Neural cell (in vitro differentiated cells): ENCODE measurements around the gene PFN3. TPM values are rescaled to one million over a fixed set of nuclear protein-coding genes. Genes with fewer than 3 reads are reported as not detected.

ENCODE experiments used
- H2AFZ ChIP-seq: fragments of 200-600, 300-800 bp; sonication (generic), shearing (Covaris generic); 2 replicates; pipeline ENCODE4 v1.6.0; 2014; ENCODE audit warnings: low read depth, mild to moderate bottlenecking, antibody characterized with exemption, low read length, moderate library complexity
- H3F3A ChIP-seq: fragments of 200-600 bp; shearing (Covaris generic); 2 replicates; pipeline ENCODE4 v1.6.1; 2016; ENCODE audit warnings: mild to moderate bottlenecking, moderate library complexity, mixed read lengths, antibody characterized with exemption, low read length; ENCODE audit not compliant: insufficient read depth, poor library complexity, severe bottlenecking
- H3K27ac ChIP-seq: fragments of 200-600, 300-800 bp; sonication (generic), shearing (Covaris generic); 2 replicates; pipeline ENCODE4 v1.5.1; 2014; ENCODE audit warnings: mild to moderate bottlenecking, low read length, moderate library complexity
- H3K27me3 ChIP-seq: fragments of 300-800, 200-600 bp; sonication (generic), shearing (Covaris generic); 2 replicates; pipeline ENCODE4 v1.6.0; 2014; ENCODE audit warnings: mild to moderate bottlenecking, low read depth, low read length, moderate library complexity; ENCODE audit not compliant: insufficient read depth
- H3K36me3 ChIP-seq: fragments of 300-800, 200-600 bp; sonication (generic), shearing (Covaris generic); 2 replicates; pipeline ENCODE4 v1.5.1; 2014; ENCODE audit warnings: mild to moderate bottlenecking, antibody characterized with exemption, low read length, moderate library complexity; ENCODE audit not compliant: insufficient read depth
- H3K4me2 ChIP-seq: fragments of 300-800, 200-600 bp; sonication (generic), shearing (Covaris generic); 2 replicates; pipeline ENCODE4 v1.6.0; 2014; ENCODE audit warnings: mild to moderate bottlenecking, low read length
- H3K4me3 ChIP-seq: fragments of 300-800, 200-600 bp; sonication (generic), shearing (Covaris generic); 2 replicates; pipeline ENCODE4 v1.5.1; 2014; ENCODE audit warnings: mild to moderate bottlenecking, low read length, moderate library complexity
- H3K79me2 ChIP-seq: fragments of 200-600 bp; shearing (Covaris generic); replicated peaks from 2 replicates; pipeline ENCODE4 v1.6.0; 2014; ENCODE audit warnings: mild to moderate bottlenecking, low read length, moderate library complexity; ENCODE audit not compliant: insufficient read depth
- H3K9ac ChIP-seq: fragments of 300-800, 200-600 bp; sonication (generic), shearing (Covaris generic); 2 replicates; pipeline ENCODE4 v1.6.1; 2016; ENCODE audit warnings: mild to moderate bottlenecking, low read length, mixed read lengths
- H3K9me2 ChIP-seq: fragments of 200-600 bp; shearing (Covaris generic); 2 replicates; pipeline ENCODE4 v1.6.1; 2016; ENCODE audit warnings: mild to moderate bottlenecking, low read length, mixed read lengths; ENCODE audit not compliant: insufficient read depth
- H3K9me3 ChIP-seq: fragments of 200-600, 300-800 bp; sonication (generic), shearing (Covaris generic); 2 replicates; pipeline ENCODE4 v1.6.1; 2016; ENCODE audit warnings: mild to moderate bottlenecking, mixed run types, low read length, moderate library complexity, mixed read lengths
- H4K20me1 ChIP-seq: fragments of 200-600 bp; shearing (Covaris generic); 2 replicates; pipeline ENCODE4 v1.6.1; 2016; ENCODE audit warnings: mild to moderate bottlenecking, mixed run types; ENCODE audit not compliant: insufficient read depth
- CTCF ChIP-seq: fragments of 450-650 bp; IDR thresholded peaks from 2 replicates; pipeline ENCODE4 v1.5.1; 2014; ENCODE audit warnings: antibody characterized with exemption, mild to moderate bottlenecking, moderate library complexity; ENCODE audit not compliant: poor library complexity, severe bottlenecking
- EP300 ChIP-seq: fragments of 450-650 bp; conservative IDR thresholded peaks from 2 replicates; pipeline ENCODE4 v1.6.1; 2014; ENCODE audit warnings: antibody characterized with exemption, mild to moderate bottlenecking, moderate library complexity; ENCODE audit not compliant: poor library complexity, severe bottlenecking
- EZH2 ChIP-seq: fragments of 200-600, 300-800 bp; shearing (Covaris generic), sonication (generic); IDR thresholded peaks from 2 replicates; pipeline ENCODE4 v1.6.1; 2014; ENCODE audit warnings: antibody characterized with exemption, low read length, borderline replicate concordance, mild to moderate bottlenecking; ENCODE audit not compliant: insufficient read depth, poor library complexity, severe bottlenecking
- MXI1 ChIP-seq: fragments of 450-650 bp; conservative IDR thresholded peaks from 2 replicates; pipeline ENCODE4 v1.6.1; 2014; ENCODE audit warnings: antibody characterized with exemption, mild to moderate bottlenecking; ENCODE audit not compliant: poor library complexity, severe bottlenecking
- POLR2AphosphoS5 ChIP-seq: IDR thresholded peaks from 2 replicates; pipeline ENCODE4 v1.6.1; 2012
- RAD21 ChIP-seq: fragments of 450-650 bp; conservative IDR thresholded peaks from 2 replicates; pipeline ENCODE4 v1.6.1; 2014; ENCODE audit warnings: antibody characterized with exemption, mild to moderate bottlenecking, moderate library complexity
- REST ChIP-seq: IDR thresholded peaks from 2 replicates; pipeline ENCODE4 v1.6.1; 2012; ENCODE audit warnings: borderline replicate concordance
- SMC3 ChIP-seq: fragments of 450-650 bp; conservative IDR thresholded peaks from 2 replicates; pipeline ENCODE4 v1.6.1; 2014; ENCODE audit warnings: antibody characterized with exemption, mild to moderate bottlenecking, moderate library complexity; ENCODE audit not compliant: poor library complexity
- TAF1 ChIP-seq: IDR thresholded peaks from 2 replicates; pipeline ENCODE4 v1.6.1; 2012; ENCODE audit warnings: low read depth
- polyA plus RNA-seq: library from polyadenylated mRNA; depleted of rRNA; stranded (reverse); fragments of >200 nt; gene quantifications from 2 replicates; pipeline ENCODE4 v1.2.3, GENCODE V29; 2014

PFN3 gene
- polyA plus RNA-seq, 1 donor from 2014 or later: not detected

- H3K9me2 ChIP-seq: no peaks in the 10 kb centered on the region
Measured at GRCh38 chr5:177440990-177441780, 40.7 kb upstream of the PFN3 start.

More at GRCh38 chr5:177440990-177441780, 40.7 kb upstream of the PFN3 start:
- peaks cover 7% of the 10 kb centered on the region for H3K79me2 ChIP-seq
- no peak overlapping the region for H3K4me3 ChIP-seq
- no peaks in the 10 kb centered on the region for H3K27me3 ChIP-seq
- no peak overlapping the region for H2AFZ ChIP-seq
- no peak overlapping the region for H3K27ac ChIP-seq
- no peaks in the 10 kb centered on the region for H3K9me3 ChIP-seq
- H4K20me1 ChIP-seq: no peaks in the 10 kb centered on the region
- no peaks in the 10 kb centered on the region for H3K36me3 ChIP-seq
- TF ChIP-seq SMC3 (no peak), EZH2 (no peak), RAD21 (no peak), MXI1 (no peak), CTCF (no peak), REST (no peak), EP300 (no peak), POLR2AphosphoS5 (no peak), TAF1 (no peak)
- no peaks in the 10 kb centered on the region for H3F3A ChIP-seq
- no peak overlapping the region for H3K9ac ChIP-seq
- H3K4me2 ChIP-seq: no peak overlapping the region
